HG02884 (cell line): ENCODE results near the gene IFT57.
A peak's percentile ranks its signal among the peaks of the same experiment; 100 is the strongest.
"Not testable (repeated sequence)": the region's sequence is repeated elsewhere in the genome, so short reads cannot be mapped to it uniquely, and the experiment has no call there.

ENCODE experiments used
- ATAC-seq: cut with Tn5 transposase; IDR thresholded peaks from one replicate; pipeline ENCODE4 v1.9.1; 2021; ENCODE audit warnings: mild to moderate bottlenecking, moderate library complexity; ENCODE audit not compliant: unreplicated experiment

The IFT57 gene

GRCh38 chr3:108164391-108164790 is 57.8 kb downstream of the IFT57 start:
- ATAC-seq: no peak

GRCh38 chr3:108159865-108160264 is 62.4 kb downstream of the IFT57 start:
- no peak for ATAC-seq

GRCh38 chr3:108159105-108159504 is 63.1 kb downstream of the IFT57 start:
- ATAC-seq: no peak

GRCh38 chr3:108158251-108158650 is 64.0 kb downstream of the IFT57 start:
- ATAC-seq: no peak

- no peak for ATAC-seq
These were observed 65.0 kb downstream of the IFT57 start for GRCh38 chr3:108157273-108157672.

GRCh38 chr3:108156312-108156853 is 65.8 kb downstream of the IFT57 start:
- ATAC-seq: no peak

GRCh38 chr3:108155642-108156041 is 66.6 kb downstream of the IFT57 start:
- ATAC-seq: not testable (repeated sequence)

- peak; percentile 52 for ATAC-seq
These were observed 68.7 kb downstream of the IFT57 start for GRCh38 chr3:108153451-108153981.

GRCh38 chr3:108152274-108152673 is 70.0 kb downstream of the IFT57 start:
- ATAC-seq: no peak

GRCh38 chr3:108150200-108150599 is 72.0 kb downstream of the IFT57 start:
- ATAC-seq: no peak

GRCh38 chr3:108146139-108146538 is 76.1 kb downstream of the IFT57 start:
- ATAC-seq: no peak

GRCh38 chr3:108145578-108145977 is 76.6 kb downstream of the IFT57 start:
- ATAC-seq: no peak

- no peak for ATAC-seq
These were observed 84.8 kb downstream of the IFT57 start for GRCh38 chr3:108137460-108137814.

- no peak for ATAC-seq
These were observed 85.4 kb downstream of the IFT57 start for GRCh38 chr3:108136561-108137459.

- ATAC-seq: peak; percentile 32
These were observed 87.7 kb downstream of the IFT57 start for GRCh38 chr3:108134555-108134880.

GRCh38 chr3:108133858-108134554 is 88.2 kb downstream of the IFT57 start:
- ATAC-seq: peak; percentile 29

GRCh38 chr3:108133048-108133369 is 89.2 kb downstream of the IFT57 start:
- ATAC-seq: no peak

- no peak for ATAC-seq
These were observed 90.6 kb downstream of the IFT57 start for GRCh38 chr3:108131475-108132134.

GRCh38 chr3:108130701-108131474 is 91.3 kb downstream of the IFT57 start:
- no peak for ATAC-seq

- ATAC-seq: no peak
These were observed 92.0 kb downstream of the IFT57 start for GRCh38 chr3:108130236-108130635.
